OCI-LY1 (cell line): Measurements from ENCODE around the gene SLC35F6.

Experiments
- H2AFZ ChIP-seq: fragments of 200-600 bp; sonication (generic), shearing (Covaris generic); 2 replicates; pipeline ENCODE4 v1.6.0; 2014; ENCODE audit warnings: antibody characterized with exemption, mild to moderate bottlenecking, low read length
- H3F3A ChIP-seq: fragments of 200-600 bp; sonication (generic), shearing (Covaris generic); 2 replicates; pipeline ENCODE4 v1.6.0; 2014; ENCODE audit warnings: mild to moderate bottlenecking, antibody characterized with exemption, low read length, moderate library complexity; ENCODE audit not compliant: insufficient read depth
- H3K27ac ChIP-seq: fragments of 200-600 bp; sonication (generic); 2 replicates; pipeline ENCODE4 v1.5.1; 2014; ENCODE audit warnings: low read length, mixed run types, mild to moderate bottlenecking, low read depth; ENCODE audit not compliant: poor library complexity, severe bottlenecking
- H3K27me3 ChIP-seq: fragments of 200-600 bp; sonication (generic); 2 replicates; pipeline ENCODE4 v1.6.0; 2014; ENCODE audit warnings: antibody characterized with exemption, mild to moderate bottlenecking, low read length, moderate library complexity; ENCODE audit not compliant: insufficient read depth
- H3K36me3 ChIP-seq: fragments of 200-600 bp; sonication (generic); 2 replicates; pipeline ENCODE4 v1.6.1; 2014; ENCODE audit warnings: mild to moderate bottlenecking, antibody characterized with exemption, low read length, moderate library complexity, mixed read lengths; ENCODE audit not compliant: insufficient read depth
- H3K4me1 ChIP-seq: fragments of 200-600 bp; sonication (generic); 2 replicates; pipeline ENCODE4 v1.5.1; 2014; ENCODE audit warnings: mild to moderate bottlenecking, low read length, moderate library complexity; ENCODE audit not compliant: insufficient read depth, severe bottlenecking
- H3K4me2 ChIP-seq: fragments of 200-600 bp; sonication (generic), shearing (Covaris generic); 2 replicates; pipeline ENCODE4 v1.6.1; 2014; ENCODE audit warnings: low read length
- H3K4me3 ChIP-seq: fragments of 200-600 bp; sonication (generic); 2 replicates; pipeline ENCODE4 v1.5.1; 2014; ENCODE audit warnings: low read length, low read depth, mild to moderate bottlenecking, mixed read lengths; ENCODE audit not compliant: poor library complexity, severe bottlenecking
- H3K79me2 ChIP-seq: fragments of 200-600 bp; shearing (Covaris generic); 2 replicates; pipeline ENCODE4 v1.6.1; 2016; ENCODE audit warnings: mixed run types, low read length, mixed read lengths; ENCODE audit not compliant: insufficient read depth
- H3K9ac ChIP-seq: fragments of 200-600 bp; sonication (generic), shearing (Covaris generic); 2 replicates; pipeline ENCODE4 v1.6.1; 2014; ENCODE audit warnings: mild to moderate bottlenecking, low read length, mixed read lengths
- H3K9me2 ChIP-seq: fragments of 200-600 bp; sonication (generic), shearing (Covaris generic); 2 replicates; pipeline ENCODE4 v1.6.1; 2014; ENCODE audit warnings: low read depth, mild to moderate bottlenecking, low read length, mixed read lengths
- H3K9me3 ChIP-seq: fragments of 200-600 bp; shearing (Covaris generic); 2 replicates; pipeline ENCODE4 v1.6.1; 2014; ENCODE audit warnings: low read length, mixed read lengths
- H4K20me1 ChIP-seq: fragments of 200-600 bp; sonication (generic), shearing (Covaris generic); 2 replicates; pipeline ENCODE4 v1.6.0; 2016; ENCODE audit warnings: mild to moderate bottlenecking, low read length; ENCODE audit not compliant: insufficient read depth
- EZH2 ChIP-seq: fragments of 200-600 bp; sonication (generic), shearing (Covaris generic); IDR thresholded peaks from 2 replicates; pipeline ENCODE4 v1.8.0; 2017; ENCODE audit warnings: borderline replicate concordance, mixed run types, mild to moderate bottlenecking, antibody characterized with exemption, low read length, moderate library complexity, mixed read lengths
- TF ChIP-seq, protein P1 (sequence below): fragments of 200-600 bp; sonication (generic), shearing (Covaris generic); IDR thresholded peaks from 2 replicates; pipeline ENCODE4 v1.5.1; 2017; ENCODE audit warnings: mild to moderate bottlenecking, antibody characterized with exemption, low read length, moderate library complexity, mixed read lengths

SLC35F6 gene

DNA sequence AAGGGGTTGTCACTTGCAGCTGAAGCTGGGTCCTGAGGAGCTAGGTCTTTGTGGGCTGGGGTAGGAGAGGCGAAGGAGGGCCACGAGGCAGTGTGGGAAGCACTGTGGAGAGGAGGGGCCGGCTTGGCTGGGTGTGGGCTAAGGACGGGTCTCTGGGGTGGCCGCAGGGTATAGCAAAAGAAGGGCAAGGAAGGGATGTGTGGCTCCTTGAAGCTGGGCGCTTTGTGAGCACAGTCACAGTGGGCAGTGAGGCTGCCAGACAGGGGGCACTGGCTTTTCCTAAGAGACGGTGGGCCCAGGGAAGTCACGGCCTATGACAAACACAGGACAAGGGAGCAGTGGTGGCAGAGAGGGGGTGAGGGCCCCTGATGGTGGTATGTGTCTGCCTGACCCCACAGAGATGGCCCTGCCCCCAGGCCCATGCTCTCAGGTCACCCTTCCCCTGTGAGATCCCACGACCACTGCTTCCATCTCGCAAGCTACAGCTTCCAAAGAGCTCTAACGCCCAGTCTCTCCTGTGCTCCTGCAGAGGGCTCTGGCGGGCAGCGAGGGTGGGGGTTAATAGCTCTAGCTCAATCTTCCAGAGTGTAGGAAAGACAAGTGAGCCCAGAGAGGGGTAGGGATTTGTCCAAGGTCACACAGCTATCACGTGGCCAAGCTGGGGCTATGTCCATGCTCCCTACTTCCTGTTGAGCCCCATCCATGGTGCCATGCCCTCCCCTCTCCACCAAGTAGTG is 39.1 kb upstream of the SLC35F6 start:
- no peak overlapping the region for H3K27ac ChIP-seq
- no peaks in the 10 kb centered on the region for H3K9me2 ChIP-seq
- H3K4me3 ChIP-seq = no peak overlapping the region
- H3K9me3 ChIP-seq = no peaks in the 10 kb centered on the region
- H3K36me3 ChIP-seq = no peaks in the 10 kb centered on the region
- H4K20me1 ChIP-seq = no peaks in the 10 kb centered on the region
- H3F3A ChIP-seq = no peaks in the 10 kb centered on the region
- no peaks in the 10 kb centered on the region for H3K79me2 ChIP-seq
- TF ChIP-seq, protein P1, sequence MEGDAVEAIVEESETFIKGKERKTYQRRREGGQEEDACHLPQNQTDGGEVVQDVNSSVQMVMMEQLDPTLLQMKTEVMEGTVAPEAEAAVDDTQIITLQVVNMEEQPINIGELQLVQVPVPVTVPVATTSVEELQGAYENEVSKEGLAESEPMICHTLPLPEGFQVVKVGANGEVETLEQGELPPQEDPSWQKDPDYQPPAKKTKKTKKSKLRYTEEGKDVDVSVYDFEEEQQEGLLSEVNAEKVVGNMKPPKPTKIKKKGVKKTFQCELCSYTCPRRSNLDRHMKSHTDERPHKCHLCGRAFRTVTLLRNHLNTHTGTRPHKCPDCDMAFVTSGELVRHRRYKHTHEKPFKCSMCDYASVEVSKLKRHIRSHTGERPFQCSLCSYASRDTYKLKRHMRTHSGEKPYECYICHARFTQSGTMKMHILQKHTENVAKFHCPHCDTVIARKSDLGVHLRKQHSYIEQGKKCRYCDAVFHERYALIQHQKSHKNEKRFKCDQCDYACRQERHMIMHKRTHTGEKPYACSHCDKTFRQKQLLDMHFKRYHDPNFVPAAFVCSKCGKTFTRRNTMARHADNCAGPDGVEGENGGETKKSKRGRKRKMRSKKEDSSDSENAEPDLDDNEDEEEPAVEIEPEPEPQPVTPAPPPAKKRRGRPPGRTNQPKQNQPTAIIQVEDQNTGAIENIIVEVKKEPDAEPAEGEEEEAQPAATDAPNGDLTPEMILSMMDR = no peak
- TF ChIP-seq EZH2 = no peak
- no peaks in the 10 kb centered on the region for H3K27me3 ChIP-seq
- H3K4me1 ChIP-seq = no peaks in the 10 kb centered on the region
- H2AFZ ChIP-seq = no peak overlapping the region
- no peak overlapping the region for H3K9ac ChIP-seq
- H3K4me2 ChIP-seq = no peak overlapping the region

DNA sequence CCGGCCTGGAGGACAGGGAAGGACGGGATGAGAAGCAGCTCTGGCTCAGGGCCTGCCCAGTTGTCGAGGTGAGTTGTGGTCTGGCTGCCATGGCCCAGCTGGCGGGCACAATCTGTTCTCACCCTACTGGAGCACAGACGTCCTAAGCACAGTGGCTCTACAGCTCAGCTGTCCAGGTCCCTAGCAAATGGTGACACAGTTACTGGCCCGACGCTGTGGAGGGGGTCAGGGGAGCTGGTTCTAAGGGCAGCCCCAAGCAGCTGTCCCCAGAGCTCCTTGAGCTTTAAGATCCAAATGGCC is 38.6 kb upstream of the SLC35F6 start:
- Histone ChIP-seq H2AFZ (no peak overlapping the region), H3K9me2 (no peaks in the 10 kb centered on the region), H3K4me3 (no peak overlapping the region), H3F3A (no peaks in the 10 kb centered on the region), H3K36me3 (no peaks in the 10 kb centered on the region), H3K4me1 (no peaks in the 10 kb centered on the region), H3K9me3 (no peaks in the 10 kb centered on the region), H3K79me2 (no peaks in the 10 kb centered on the region), H3K27ac (no peak overlapping the region), H4K20me1 (no peaks in the 10 kb centered on the region), H3K27me3 (no peaks in the 10 kb centered on the region), H3K9ac (no peak overlapping the region), H3K4me2 (no peak overlapping the region)
- TF ChIP-seq, protein P1 = no peak
- TF ChIP-seq EZH2 = no peak

DNA sequence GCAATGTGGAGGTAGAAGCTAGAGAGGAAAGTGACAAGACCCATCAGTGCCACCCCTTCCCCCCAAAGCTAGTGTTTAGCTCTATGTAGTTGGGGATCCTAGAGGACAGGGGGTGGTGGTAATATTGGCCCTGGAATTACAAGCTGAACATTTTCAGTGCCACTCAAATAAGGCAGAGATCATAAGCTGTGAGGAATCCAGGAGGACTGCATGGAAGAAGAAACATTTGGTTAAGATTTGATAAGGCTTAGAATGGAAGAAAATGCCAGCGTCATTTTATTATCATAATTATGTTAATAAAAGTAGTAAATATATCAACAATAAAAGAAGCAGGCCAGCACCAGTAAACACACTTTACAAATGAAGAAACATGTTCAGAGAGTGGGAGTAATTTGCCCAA is 37.9 kb upstream of the SLC35F6 start:
- TF ChIP-seq, protein P1 = no peak
- no peaks in the 10 kb centered on the region for H3K4me1 ChIP-seq
- no peak overlapping the region for H3K4me2 ChIP-seq
- H3K4me3 ChIP-seq = no peak overlapping the region
- no peaks in the 10 kb centered on the region for H3K79me2 ChIP-seq
- H3K27ac ChIP-seq = no peak overlapping the region
- no peaks in the 10 kb centered on the region for H3K9me2 ChIP-seq
- no peaks in the 10 kb centered on the region for H4K20me1 ChIP-seq
- no peak overlapping the region for H2AFZ ChIP-seq
- H3K27me3 ChIP-seq = no peaks in the 10 kb centered on the region
- no peaks in the 10 kb centered on the region for H3F3A ChIP-seq
- no peaks in the 10 kb centered on the region for H3K9me3 ChIP-seq
- H3K36me3 ChIP-seq = no peaks in the 10 kb centered on the region
- H3K9ac ChIP-seq = no peak overlapping the region
